SK-N-SH (cell line): ENCODE measurements around the gene CERKL.

Experiments used
- MAX ChIP-seq: IDR thresholded peaks from 2 replicates; pipeline ENCODE4 v1.4.0; 2012; ENCODE audit warnings: low read depth
- NRF1 ChIP-seq: IDR thresholded peaks from 2 replicates; pipeline ENCODE4 v1.6.1; 2012; ENCODE audit warnings: low read depth, mild to moderate bottlenecking, low read length
- POLR2AphosphoS5 ChIP-seq: IDR thresholded peaks from 2 replicates; pipeline ENCODE4 v1.6.1; 2012; ENCODE audit warnings: low read depth, low read length
- RFX5 ChIP-seq: IDR thresholded peaks from 2 replicates; pipeline ENCODE4 v1.6.1; 2012; ENCODE audit warnings: mild to moderate bottlenecking, improper control_type of control experiment, low read length
- TF ChIP-seq, protein P1 (sequence below): fragments of 200-600 bp; sonication (generic); IDR thresholded peaks from 2 replicates; pipeline ENCODE4 v1.6.1; 2017; ENCODE audit warnings: antibody characterized with exemption, mild to moderate bottlenecking, moderate library complexity
- TF ChIP-seq, protein P2 (sequence below): IDR thresholded peaks from 2 replicates; pipeline ENCODE4 v1.4.0; 2012; ENCODE audit warnings: low read depth, borderline replicate concordance

- no peak for TF ChIP-seq MAX
- TF ChIP-seq NRF1 = no peak
- no peak for TF ChIP-seq POLR2AphosphoS5
- TF ChIP-seq RFX5 = no peak
- TF ChIP-seq, protein P1, sequence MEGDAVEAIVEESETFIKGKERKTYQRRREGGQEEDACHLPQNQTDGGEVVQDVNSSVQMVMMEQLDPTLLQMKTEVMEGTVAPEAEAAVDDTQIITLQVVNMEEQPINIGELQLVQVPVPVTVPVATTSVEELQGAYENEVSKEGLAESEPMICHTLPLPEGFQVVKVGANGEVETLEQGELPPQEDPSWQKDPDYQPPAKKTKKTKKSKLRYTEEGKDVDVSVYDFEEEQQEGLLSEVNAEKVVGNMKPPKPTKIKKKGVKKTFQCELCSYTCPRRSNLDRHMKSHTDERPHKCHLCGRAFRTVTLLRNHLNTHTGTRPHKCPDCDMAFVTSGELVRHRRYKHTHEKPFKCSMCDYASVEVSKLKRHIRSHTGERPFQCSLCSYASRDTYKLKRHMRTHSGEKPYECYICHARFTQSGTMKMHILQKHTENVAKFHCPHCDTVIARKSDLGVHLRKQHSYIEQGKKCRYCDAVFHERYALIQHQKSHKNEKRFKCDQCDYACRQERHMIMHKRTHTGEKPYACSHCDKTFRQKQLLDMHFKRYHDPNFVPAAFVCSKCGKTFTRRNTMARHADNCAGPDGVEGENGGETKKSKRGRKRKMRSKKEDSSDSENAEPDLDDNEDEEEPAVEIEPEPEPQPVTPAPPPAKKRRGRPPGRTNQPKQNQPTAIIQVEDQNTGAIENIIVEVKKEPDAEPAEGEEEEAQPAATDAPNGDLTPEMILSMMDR = no peak
- TF ChIP-seq, protein P2, sequence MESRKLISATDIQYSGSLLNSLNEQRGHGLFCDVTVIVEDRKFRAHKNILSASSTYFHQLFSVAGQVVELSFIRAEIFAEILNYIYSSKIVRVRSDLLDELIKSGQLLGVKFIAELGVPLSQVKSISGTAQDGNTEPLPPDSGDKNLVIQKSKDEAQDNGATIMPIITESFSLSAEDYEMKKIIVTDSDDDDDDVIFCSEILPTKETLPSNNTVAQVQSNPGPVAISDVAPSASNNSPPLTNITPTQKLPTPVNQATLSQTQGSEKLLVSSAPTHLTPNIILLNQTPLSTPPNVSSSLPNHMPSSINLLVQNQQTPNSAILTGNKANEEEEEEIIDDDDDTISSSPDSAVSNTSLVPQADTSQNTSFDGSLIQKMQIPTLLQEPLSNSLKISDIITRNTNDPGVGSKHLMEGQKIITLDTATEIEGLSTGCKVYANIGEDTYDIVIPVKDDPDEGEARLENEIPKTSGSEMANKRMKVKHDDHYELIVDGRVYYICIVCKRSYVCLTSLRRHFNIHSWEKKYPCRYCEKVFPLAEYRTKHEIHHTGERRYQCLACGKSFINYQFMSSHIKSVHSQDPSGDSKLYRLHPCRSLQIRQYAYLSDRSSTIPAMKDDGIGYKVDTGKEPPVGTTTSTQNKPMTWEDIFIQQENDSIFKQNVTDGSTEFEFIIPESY = no peak
Measured at GRCh38 chr2:181570059-181570458, 86.8 kb downstream of the CERKL start.
